Neural cell (in vitro differentiated cells): ENCODE results near the gene UBE2F.
A peak's percentile ranks its signal among the peaks of the same experiment; 100 is the strongest.

ENCODE experiments used
- CTCF ChIP-seq: fragments of 450-650 bp; IDR thresholded peaks from 2 replicates; pipeline ENCODE4 v1.5.1; 2014; ENCODE audit warnings: antibody characterized with exemption, mild to moderate bottlenecking, moderate library complexity; ENCODE audit not compliant: poor library complexity, severe bottlenecking
- EP300 ChIP-seq: fragments of 450-650 bp; conservative IDR thresholded peaks from 2 replicates; pipeline ENCODE4 v1.6.1; 2014; ENCODE audit warnings: antibody characterized with exemption, mild to moderate bottlenecking, moderate library complexity; ENCODE audit not compliant: poor library complexity, severe bottlenecking
- EZH2 ChIP-seq: fragments of 200-600, 300-800 bp; shearing (Covaris generic), sonication (generic); IDR thresholded peaks from 2 replicates; pipeline ENCODE4 v1.6.1; 2014; ENCODE audit warnings: antibody characterized with exemption, low read length, borderline replicate concordance, mild to moderate bottlenecking; ENCODE audit not compliant: insufficient read depth, poor library complexity, severe bottlenecking
- POLR2AphosphoS5 ChIP-seq: IDR thresholded peaks from 2 replicates; pipeline ENCODE4 v1.6.1; 2012
- RAD21 ChIP-seq: fragments of 450-650 bp; conservative IDR thresholded peaks from 2 replicates; pipeline ENCODE4 v1.6.1; 2014; ENCODE audit warnings: antibody characterized with exemption, mild to moderate bottlenecking, moderate library complexity
- REST ChIP-seq: IDR thresholded peaks from 2 replicates; pipeline ENCODE4 v1.6.1; 2012; ENCODE audit warnings: borderline replicate concordance

- no peak for TF ChIP-seq CTCF
- TF ChIP-seq EP300 = peak; percentile 61
- TF ChIP-seq RAD21 = peak; percentile 35
- TF ChIP-seq REST = no peak
- TF ChIP-seq POLR2AphosphoS5 = peak; percentile 85
- TF ChIP-seq EZH2 = no peak
Measured at GRCh38 chr2:237966565-237967462, at the start of gene UBE2F.
